A549 (cell line): Measurements from ENCODE around the gene ABHD12B.

Source experiments
- CTCF ChIP-seq: fragments of >200 bp; sonication (Bioruptor Twin); formaldehyde crosslinking; IDR thresholded peaks from 3 replicates; pipeline ENCODE4 v1.5.1; 2016
- JUN ChIP-seq, 2 experiments: fragments of >200 bp; sonication (Bioruptor Twin); formaldehyde crosslinking; IDR thresholded peaks; 2 replicates in 1 of 2; 3 replicates in 1 of 2; pipeline ENCODE4 v1.6.1; 2016 to 2017
- MAFK ChIP-seq: fragments of 450-650 bp; IDR thresholded peaks from 2 replicates; pipeline ENCODE4 v1.6.1; 2014; ENCODE audit not compliant: partially characterized antibody
- RAD21 ChIP-seq, 2 experiments: fragments of >200 bp in 1 of 2; sonication (Bioruptor Twin) in 1 of 2; formaldehyde crosslinking in 1 of 2; IDR thresholded peaks in 1 of 2; conservative IDR thresholded peaks in 1 of 2; 2 replicates in 1 of 2; 3 replicates in 1 of 2; pipeline ENCODE4 v1.6.1; 2012 to 2018; ENCODE audit warnings: inconsistent platforms in 1 of 2

GRCh38 chr14:50882932-50883826 is 11.3 kb downstream of the ABHD12B start:
- no peak for TF ChIP-seq JUN (IDR thresholded peaks at IDR 0.05)
- no peak for TF ChIP-seq MAFK
- TF ChIP-seq CTCF: no peak
- no peak for TF ChIP-seq RAD21 (conservative IDR thresholded peaks at IDR 0.05 in 1 of 2, IDR thresholded peaks at IDR 0.05 in 1 of 2)
